Ishikawa (cell line): ENCODE data around the gene DOCK2.

ENCODE experiments used
- CEBPB ChIP-seq: IDR thresholded peaks from 2 replicates; pipeline ENCODE4 v1.6.1; 2012
- CREB1 ChIP-seq: IDR thresholded peaks from 2 replicates; pipeline ENCODE4 v1.6.1; 2012; ENCODE audit warnings: low read depth
- EGR1 ChIP-seq: IDR thresholded peaks from 2 replicates; pipeline ENCODE4 v1.6.1; 2012
- EP300 ChIP-seq: IDR thresholded peaks from 2 replicates; pipeline ENCODE4 v1.6.1; 2012; ENCODE audit warnings: borderline replicate concordance
- FOXM1 ChIP-seq: IDR thresholded peaks from 2 replicates; pipeline ENCODE4 v1.6.1; 2012; ENCODE audit warnings: low read depth, borderline replicate concordance
- NFIC ChIP-seq: IDR thresholded peaks from 2 replicates; pipeline ENCODE4 v1.6.1; 2012
- RAD21 ChIP-seq: IDR thresholded peaks from 2 replicates; pipeline ENCODE4 v1.6.1; 2012; ENCODE audit warnings: low read depth
- TAF1 ChIP-seq: IDR thresholded peaks from 2 replicates; pipeline ENCODE4 v1.6.1; 2012; ENCODE audit warnings: low read depth, mild to moderate bottlenecking
- TCF12 ChIP-seq: IDR thresholded peaks from 2 replicates; pipeline ENCODE4 v1.6.1; 2012; ENCODE audit warnings: low read depth
- TEAD4 ChIP-seq: IDR thresholded peaks from 2 replicates; pipeline ENCODE4 v1.6.1; 2012
- YY1 ChIP-seq: IDR thresholded peaks from 2 replicates; pipeline ENCODE4 v1.6.1; 2012; ENCODE audit warnings: low read depth
- ZBTB7A ChIP-seq: IDR thresholded peaks from 2 replicates; pipeline ENCODE4 v1.6.1; 2012; ENCODE audit warnings: low read depth
- TF ChIP-seq, protein P1 (sequence below): IDR thresholded peaks from 2 replicates; pipeline ENCODE4 v1.6.1; 2012
- TF ChIP-seq, protein P2 (sequence below): IDR thresholded peaks from 2 replicates; pipeline ENCODE4 v1.6.1; 2012
- TF ChIP-seq, protein P3 (sequence below): IDR thresholded peaks from 2 replicates; pipeline ENCODE4 v1.6.1; 2012; ENCODE audit warnings: low read depth, mild to moderate bottlenecking

Gene DOCK2

DNA sequence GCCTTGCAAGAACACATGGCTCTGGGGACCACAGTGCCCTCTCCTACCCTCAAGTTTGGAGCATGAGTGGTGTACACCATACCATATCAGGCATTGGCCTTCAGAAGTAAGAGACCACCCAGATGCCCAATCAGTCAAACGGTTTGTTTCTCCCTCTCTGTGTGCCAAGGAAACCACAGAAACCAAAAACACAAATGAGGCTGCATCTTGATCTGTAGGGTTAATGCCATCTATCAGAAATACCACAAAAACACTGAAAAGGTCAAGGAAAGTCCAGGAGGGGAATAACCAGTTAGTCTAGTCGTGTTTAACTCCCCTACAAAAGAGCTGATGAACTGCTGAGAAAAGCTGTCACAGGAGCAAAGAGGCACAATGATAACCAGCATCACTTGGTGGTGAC is 264.8 kb downstream of the DOCK2 start:
- TF ChIP-seq ZBTB7A (no peak), TAF1 (no peak), CEBPB (no peak)

DNA sequence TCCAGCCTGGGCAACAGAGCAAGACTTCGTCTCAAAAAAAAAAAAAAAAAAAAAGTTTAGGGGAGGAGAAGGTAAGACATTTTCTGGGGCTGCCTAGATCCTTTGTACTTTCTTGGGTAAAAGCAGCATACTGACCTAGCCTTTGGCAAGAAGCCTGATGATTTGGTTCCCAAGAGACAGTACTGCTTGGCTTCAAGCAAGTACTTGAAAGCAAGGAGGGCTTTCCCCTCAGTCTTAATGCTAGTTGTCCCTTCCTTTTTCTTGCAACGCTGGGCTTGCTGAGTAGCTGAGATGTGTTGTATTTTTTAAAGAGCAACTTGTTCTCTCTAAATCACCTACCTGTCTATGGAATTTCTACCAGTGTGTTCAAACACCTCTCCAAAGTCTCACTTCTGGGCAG is 267.0 kb downstream of the DOCK2 start:
- TF ChIP-seq NFIC (no peak), ZBTB7A (no peak), TAF1 (no peak), YY1 (no peak), EP300 (no peak)

DNA sequence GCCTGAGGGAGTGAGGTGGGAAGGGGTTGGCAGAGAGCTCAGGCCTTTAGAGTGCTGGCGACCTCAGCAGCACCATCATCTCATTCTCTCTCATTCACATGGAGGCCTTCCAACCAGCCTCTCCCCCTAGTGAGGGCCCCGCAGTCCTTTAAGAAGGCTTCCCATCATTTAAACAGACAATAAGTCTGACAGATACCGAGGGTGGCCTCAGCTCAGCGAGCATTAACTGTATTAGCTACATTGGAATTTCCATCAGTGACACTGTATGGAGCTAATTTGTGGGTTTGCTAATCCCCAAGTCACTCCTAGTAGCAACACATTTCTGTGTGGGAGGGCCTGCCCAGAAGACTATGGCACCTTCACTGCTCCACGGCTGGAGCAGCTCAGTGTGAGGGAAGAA is 267.4 kb downstream of the DOCK2 start:
- TF ChIP-seq EGR1: no peak
- TF ChIP-seq CEBPB: no peak
- TF ChIP-seq TCF12: no peak
- TF ChIP-seq, protein P1, sequence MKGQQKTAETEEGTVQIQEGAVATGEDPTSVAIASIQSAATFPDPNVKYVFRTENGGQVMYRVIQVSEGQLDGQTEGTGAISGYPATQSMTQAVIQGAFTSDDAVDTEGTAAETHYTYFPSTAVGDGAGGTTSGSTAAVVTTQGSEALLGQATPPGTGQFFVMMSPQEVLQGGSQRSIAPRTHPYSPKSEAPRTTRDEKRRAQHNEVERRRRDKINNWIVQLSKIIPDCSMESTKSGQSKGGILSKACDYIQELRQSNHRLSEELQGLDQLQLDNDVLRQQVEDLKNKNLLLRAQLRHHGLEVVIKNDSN: no peak
- TF ChIP-seq FOXM1: no peak
- TF ChIP-seq RAD21: no peak
- no peak for TF ChIP-seq EP300

DNA sequence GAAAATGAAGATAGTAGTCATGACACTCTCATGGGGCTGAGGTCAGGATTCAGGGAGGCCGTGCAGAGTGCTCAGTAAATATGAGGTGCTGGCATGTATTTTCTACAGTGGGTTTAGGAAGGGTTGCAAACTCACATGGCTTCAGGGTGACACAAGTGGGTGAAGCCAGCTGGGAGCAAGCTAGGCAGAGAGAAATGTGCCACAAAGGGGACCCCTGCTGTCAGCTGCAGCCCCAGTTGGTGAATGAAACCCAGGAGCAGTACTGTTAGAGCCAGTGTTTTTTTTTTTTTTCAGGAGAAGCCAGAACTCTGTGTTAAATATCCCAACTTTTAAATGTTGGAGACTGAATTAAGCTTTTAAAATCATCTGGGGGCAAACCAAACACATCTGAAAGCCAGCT is 267.9 kb downstream of the DOCK2 start:
- TF ChIP-seq YY1 (no peak), EP300 (no peak), ZBTB7A (no peak), CEBPB (no peak), NFIC (no peak), TEAD4 (no peak), CREB1 (no peak), TCF12 (no peak), EGR1 (no peak), TAF1 (no peak)
- TF ChIP-seq, protein P2, sequence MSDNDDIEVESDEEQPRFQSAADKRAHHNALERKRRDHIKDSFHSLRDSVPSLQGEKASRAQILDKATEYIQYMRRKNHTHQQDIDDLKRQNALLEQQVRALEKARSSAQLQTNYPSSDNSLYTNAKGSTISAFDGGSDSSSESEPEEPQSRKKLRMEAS: no peak
- TF ChIP-seq, protein P1: no peak
- TF ChIP-seq, protein P3, sequence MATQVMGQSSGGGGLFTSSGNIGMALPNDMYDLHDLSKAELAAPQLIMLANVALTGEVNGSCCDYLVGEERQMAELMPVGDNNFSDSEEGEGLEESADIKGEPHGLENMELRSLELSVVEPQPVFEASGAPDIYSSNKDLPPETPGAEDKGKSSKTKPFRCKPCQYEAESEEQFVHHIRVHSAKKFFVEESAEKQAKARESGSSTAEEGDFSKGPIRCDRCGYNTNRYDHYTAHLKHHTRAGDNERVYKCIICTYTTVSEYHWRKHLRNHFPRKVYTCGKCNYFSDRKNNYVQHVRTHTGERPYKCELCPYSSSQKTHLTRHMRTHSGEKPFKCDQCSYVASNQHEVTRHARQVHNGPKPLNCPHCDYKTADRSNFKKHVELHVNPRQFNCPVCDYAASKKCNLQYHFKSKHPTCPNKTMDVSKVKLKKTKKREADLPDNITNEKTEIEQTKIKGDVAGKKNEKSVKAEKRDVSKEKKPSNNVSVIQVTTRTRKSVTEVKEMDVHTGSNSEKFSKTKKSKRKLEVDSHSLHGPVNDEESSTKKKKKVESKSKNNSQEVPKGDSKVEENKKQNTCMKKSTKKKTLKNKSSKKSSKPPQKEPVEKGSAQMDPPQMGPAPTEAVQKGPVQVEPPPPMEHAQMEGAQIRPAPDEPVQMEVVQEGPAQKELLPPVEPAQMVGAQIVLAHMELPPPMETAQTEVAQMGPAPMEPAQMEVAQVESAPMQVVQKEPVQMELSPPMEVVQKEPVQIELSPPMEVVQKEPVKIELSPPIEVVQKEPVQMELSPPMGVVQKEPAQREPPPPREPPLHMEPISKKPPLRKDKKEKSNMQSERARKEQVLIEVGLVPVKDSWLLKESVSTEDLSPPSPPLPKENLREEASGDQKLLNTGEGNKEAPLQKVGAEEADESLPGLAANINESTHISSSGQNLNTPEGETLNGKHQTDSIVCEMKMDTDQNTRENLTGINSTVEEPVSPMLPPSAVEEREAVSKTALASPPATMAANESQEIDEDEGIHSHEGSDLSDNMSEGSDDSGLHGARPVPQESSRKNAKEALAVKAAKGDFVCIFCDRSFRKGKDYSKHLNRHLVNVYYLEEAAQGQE: no peak

DNA sequence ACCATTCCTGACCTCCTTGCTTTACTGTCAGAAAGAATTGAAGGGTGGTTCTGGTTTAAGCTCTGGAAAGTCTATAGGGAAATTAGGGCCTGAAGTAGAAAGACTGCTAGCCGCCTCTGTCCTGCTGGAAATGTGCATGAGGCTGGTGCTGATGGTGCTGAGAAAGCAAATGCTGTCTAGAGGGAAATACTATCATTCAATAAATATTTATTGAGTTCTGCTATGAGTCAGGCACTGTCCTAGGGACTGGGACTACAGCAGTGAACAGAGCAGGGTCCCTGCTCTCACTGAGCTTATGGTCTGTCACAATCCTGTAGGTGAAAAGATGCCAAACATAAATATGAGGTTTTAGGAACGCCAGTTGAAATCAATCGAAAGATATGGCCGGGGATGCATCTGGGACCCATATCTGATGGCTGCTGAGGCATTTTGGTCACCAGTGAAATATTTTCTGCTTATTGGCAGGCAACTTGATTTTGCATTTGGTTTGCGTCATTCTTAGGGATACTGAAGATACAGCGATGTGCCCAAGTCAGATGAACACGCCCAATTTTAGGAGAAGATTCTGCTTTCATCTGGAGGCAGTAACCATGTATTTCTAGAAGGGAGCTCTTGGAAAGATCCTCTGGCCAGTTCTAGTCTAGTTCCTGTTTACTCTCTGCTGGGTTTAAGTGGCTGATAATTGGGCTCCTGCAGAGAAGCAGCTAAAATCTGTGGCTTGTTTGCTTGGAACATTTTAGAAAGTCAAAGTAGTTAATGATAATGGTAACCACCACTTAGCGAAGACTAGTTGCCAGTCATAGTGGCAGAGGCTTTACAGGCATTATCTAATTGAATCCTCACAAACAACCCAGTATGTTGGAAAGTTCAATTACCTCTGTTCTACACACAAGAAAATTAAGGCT is 269.9 kb downstream of the DOCK2 start:
- TF ChIP-seq YY1 (no peak), NFIC (no peak), CREB1 (no peak), TEAD4 (no peak), RAD21 (no peak)

DNA sequence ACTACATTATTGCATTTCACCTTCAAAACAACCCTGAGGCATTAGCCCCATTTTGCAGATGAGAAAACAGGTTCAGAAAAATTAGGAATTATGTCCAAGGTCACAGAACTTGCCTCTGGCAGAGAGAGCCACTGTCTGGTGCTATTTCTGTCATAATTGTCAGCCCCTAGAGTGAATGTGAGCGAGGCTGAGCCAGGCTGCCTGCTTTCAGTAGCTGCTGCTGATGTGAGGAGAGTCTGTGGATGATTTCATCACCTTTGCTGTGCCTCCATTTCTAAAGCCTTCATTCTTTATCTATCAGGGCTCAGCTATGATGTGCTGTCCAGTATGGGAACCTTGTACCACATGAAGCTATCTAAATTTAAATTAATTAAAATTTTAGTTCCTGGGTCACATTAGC is 271.8 kb downstream of the DOCK2 start:
- TF ChIP-seq, protein P3: no peak
- TF ChIP-seq NFIC (no peak), TAF1 (no peak)

DNA sequence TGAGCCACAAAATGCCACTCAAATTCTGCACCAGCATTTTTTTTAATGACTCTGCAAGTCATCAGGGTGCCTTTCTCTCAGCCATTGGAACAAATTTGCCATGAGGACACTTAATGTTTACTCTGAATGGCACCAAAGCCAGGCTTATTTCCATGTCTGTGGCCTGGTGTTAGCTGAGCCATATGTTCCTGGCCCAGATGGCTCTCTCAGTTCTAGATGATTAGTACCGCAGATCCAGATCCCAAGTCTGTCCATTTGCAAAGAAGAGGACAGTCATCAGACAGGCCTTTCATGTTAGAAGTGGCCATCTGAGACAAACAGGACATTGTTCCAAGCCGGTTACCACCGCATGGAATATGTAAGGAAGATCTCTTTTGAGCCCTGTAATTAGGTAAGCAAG is 272.9 kb downstream of the DOCK2 start:
- no peak for TF ChIP-seq TCF12
- TF ChIP-seq CEBPB: no peak
- no peak for TF ChIP-seq FOXM1
- TF ChIP-seq CREB1: no peak
- no peak for TF ChIP-seq NFIC
- no peak for TF ChIP-seq YY1
- TF ChIP-seq ZBTB7A: no peak
- TF ChIP-seq, protein P1: no peak
- TF ChIP-seq, protein P3: no peak
- TF ChIP-seq TEAD4: no peak
